BJ (cell line): Measurements from ENCODE around the gene LMTK2. TPM values are rescaled to one million over a fixed set of nuclear protein-coding genes. Genes with fewer than 3 reads are reported as not detected.

Source experiments
- CTCF ChIA-PET: fragments of 350-600 bp; formaldehyde crosslinking; extraction: SDS; loops from one replicate; lab custom pipeline; 2021; ENCODE audit warnings: antibody characterized with exemption, inconsistent platforms; lab: Yijun Ruan, JAX
- POLR2A ChIA-PET: fragments of 300-600 bp; sonication (Branson Sonifier 250); formaldehyde crosslinking; extraction: SDS; loops from one replicate; lab custom pipeline; 2021; ENCODE audit warnings: antibody characterized with exemption; lab: Charles Lee
- DNase-seq: peaks from one replicate; pipeline ENCODE4 v3.0.0-alpha.2; 2011; ENCODE audit warnings: low read depth
- H3K27me3 ChIP-seq: 2 replicates; pipeline ENCODE4 v1.6.0; 2011; ENCODE audit warnings: low read length; ENCODE audit not compliant: control insufficient read depth, insufficient read depth
- H3K36me3 ChIP-seq: 2 replicates; pipeline ENCODE4 v1.5.1; 2011; ENCODE audit warnings: low read length; ENCODE audit not compliant: control insufficient read depth, insufficient read depth
- H3K4me3 ChIP-seq: 2 replicates; pipeline ENCODE4 v1.5.1; 2011; ENCODE audit warnings: low read depth, mild to moderate bottlenecking, control low read depth, low read length
- polyA plus RNA-seq: library from polyadenylated mRNA; depleted of rRNA; stranded (reverse); fragments of >200 nt; gene quantifications from 2 replicates; pipeline ENCODE4 v1.2.3, GENCODE V29; 2011
- TF ChIP-seq, protein P1 (sequence below): IDR thresholded peaks from 2 replicates; pipeline ENCODE4 v1.5.1; 2011; ENCODE audit warnings: low read depth, mild to moderate bottlenecking, control low read depth, inconsistent platforms, low read length, moderate library complexity; ENCODE audit not compliant: insufficient read depth

The LMTK2 gene
- polyA plus RNA-seq, 1 experiment = 3.8 TPM

DNA sequence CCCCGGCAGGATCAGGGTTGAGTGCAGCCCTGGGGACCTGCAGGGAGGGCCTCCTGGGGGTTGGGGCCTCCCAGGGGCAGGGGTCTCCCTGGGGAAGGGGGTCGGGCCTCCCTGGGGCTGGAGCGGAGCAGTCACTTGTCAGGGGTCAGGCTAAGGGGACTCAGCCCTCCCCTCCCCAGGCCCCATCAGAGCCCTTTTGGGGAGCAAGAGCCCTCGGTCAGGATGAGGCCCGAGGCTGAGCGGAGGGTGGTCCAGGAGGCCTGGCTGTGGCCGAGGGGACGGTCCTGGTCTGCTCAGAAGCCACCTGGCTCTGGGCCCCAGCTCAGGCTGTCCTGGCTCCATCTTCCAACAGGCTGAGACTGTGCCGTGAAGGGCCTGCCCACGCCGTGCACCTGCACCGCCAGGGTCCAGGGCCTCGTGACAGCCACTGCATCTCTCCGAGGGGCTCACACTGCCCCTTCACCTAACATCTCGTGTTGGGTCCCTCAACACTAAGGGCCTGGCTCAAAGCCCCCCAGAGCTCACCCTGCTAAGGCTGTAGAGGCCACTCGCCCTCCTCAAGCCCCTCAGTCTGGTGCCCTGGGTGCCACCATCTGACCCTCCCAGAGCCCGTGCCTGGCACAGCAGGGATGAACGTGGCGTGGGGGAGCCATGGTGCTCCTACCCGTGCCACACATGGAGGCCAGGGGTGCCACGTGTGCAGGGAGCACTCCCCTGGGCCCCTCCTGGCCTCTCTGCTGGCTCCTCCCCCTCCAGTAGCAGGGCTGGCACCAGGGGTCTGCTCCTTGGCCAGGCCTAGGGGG is 117.4 kb downstream of the LMTK2 start:
- DNase-seq = no peak
- ChIA-PET POLR2A (no interaction called here), CTCF (interaction anchor here (0.7 kb wide), 1 partner anchor 18 kb away, joined by 3 read pairs; no protein-coding TSS in a partner anchor)
- Histone ChIP-seq H3K27me3 (no peaks in the 10 kb centered on the region), H3K4me3 (no peak overlapping the region), H3K36me3 (peaks cover 7% of the 10 kb centered on the region)
- TF ChIP-seq, protein P1, sequence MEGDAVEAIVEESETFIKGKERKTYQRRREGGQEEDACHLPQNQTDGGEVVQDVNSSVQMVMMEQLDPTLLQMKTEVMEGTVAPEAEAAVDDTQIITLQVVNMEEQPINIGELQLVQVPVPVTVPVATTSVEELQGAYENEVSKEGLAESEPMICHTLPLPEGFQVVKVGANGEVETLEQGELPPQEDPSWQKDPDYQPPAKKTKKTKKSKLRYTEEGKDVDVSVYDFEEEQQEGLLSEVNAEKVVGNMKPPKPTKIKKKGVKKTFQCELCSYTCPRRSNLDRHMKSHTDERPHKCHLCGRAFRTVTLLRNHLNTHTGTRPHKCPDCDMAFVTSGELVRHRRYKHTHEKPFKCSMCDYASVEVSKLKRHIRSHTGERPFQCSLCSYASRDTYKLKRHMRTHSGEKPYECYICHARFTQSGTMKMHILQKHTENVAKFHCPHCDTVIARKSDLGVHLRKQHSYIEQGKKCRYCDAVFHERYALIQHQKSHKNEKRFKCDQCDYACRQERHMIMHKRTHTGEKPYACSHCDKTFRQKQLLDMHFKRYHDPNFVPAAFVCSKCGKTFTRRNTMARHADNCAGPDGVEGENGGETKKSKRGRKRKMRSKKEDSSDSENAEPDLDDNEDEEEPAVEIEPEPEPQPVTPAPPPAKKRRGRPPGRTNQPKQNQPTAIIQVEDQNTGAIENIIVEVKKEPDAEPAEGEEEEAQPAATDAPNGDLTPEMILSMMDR = no peak

- no peak for DNase-seq
- TF ChIP-seq, protein P1 = no peak
- Histone ChIP-seq H3K4me3 (no peak overlapping the region), H3K36me3 (peaks cover 7% of the 10 kb centered on the region), H3K27me3 (no peaks in the 10 kb centered on the region)
- ChIA-PET POLR2A (no interaction called here), CTCF (no interaction called here)
Measured at GRCh38 chr7:98224701-98225181, 118.1 kb downstream of the LMTK2 start.

GRCh38 chr7:98225913-98226614 is 119.4 kb downstream of the LMTK2 start:
- Histone ChIP-seq H3K27me3 (no peaks in the 10 kb centered on the region), H3K36me3 (peaks cover 7% of the 10 kb centered on the region), H3K4me3 (no peak overlapping the region)
- TF ChIP-seq, protein P1 = no peak
- ChIA-PET CTCF (no interaction called here), POLR2A (no interaction called here)
- no peak for DNase-seq

- Histone ChIP-seq H3K4me3 (no peak overlapping the region), H3K36me3 (peaks cover 3% of the 10 kb centered on the region), H3K27me3 (no peaks in the 10 kb centered on the region)
- POLR2A ChIA-PET = no interaction called here
- no peak for DNase-seq
- TF ChIP-seq, protein P1 = no peak
- CTCF ChIA-PET = no interaction called here
Measured at GRCh38 chr7:98227939-98228338, 121.3 kb downstream of the LMTK2 start.

DNA sequence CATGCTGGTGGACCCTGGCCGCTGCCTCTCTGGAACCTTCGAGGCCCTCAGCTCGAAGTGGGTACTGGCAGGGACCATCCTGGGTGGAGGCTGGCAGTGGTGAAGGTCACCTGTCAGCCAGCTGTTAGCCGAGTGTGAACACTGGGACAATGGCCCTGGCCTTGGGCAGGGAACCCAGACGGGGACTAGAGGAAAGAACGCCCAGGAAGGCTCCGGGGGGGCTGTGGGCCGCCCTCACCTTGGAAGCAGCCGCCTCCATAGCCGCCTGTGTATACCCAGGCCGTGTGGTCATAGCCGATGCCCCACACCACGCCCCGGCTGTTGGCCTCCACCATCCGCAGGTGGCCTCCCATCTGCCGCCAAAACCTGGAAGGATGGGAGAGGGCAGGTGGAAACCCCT is 122.1 kb downstream of the LMTK2 start:
- POLR2A ChIA-PET = no interaction called here
- TF ChIP-seq, protein P1 = no peak

More for the DNA sequence above, 122.1 kb downstream of the LMTK2 start:
- Histone ChIP-seq H3K4me3 (no peak overlapping the region), H3K27me3 (no peaks in the 10 kb centered on the region), H3K36me3 (peaks cover 3% of the 10 kb centered on the region)
- CTCF ChIA-PET = no interaction called here
- no peak for DNase-seq
